H7 (cell line): ENCODE data around the gene IQGAP3. TPM values are rescaled to one million over a fixed set of nuclear protein-coding genes. Genes with fewer than 3 reads are reported as not detected.
A peak's percentile ranks its signal among the peaks of the same experiment; 100 is the strongest.

Experiments
- DNase-seq: peaks from one replicate; pipeline ENCODE4 v3.0.0; 2012
- H3K27me3 ChIP-seq: 2 replicates; pipeline ENCODE4 v1.6.0; 2011; ENCODE audit warnings: mild to moderate bottlenecking, low read length; ENCODE audit not compliant: control insufficient read depth, insufficient read depth
- H3K36me3 ChIP-seq: replicated peaks from 2 replicates; pipeline ENCODE4 v1.5.1; 2011; ENCODE audit warnings: low read length; ENCODE audit not compliant: control insufficient read depth, insufficient read depth
- H3K4me3 ChIP-seq: 2 replicates; pipeline ENCODE4 v1.5.1; 2011; ENCODE audit warnings: low read depth, mild to moderate bottlenecking, control low read depth, low read length, moderate library complexity; ENCODE audit not compliant: insufficient read depth
- total RNA-seq: library from RNA; depleted of rRNA; stranded (reverse); fragments of >200 nt; shearing (Covaris generic); gene quantifications from 2 replicates; pipeline ENCODE4 v1.2.3, GENCODE V29; 2014; rRNA removed

The IQGAP3 gene
- total RNA-seq, 1 experiment from 2014 or later = 36.8 TPM

DNA sequence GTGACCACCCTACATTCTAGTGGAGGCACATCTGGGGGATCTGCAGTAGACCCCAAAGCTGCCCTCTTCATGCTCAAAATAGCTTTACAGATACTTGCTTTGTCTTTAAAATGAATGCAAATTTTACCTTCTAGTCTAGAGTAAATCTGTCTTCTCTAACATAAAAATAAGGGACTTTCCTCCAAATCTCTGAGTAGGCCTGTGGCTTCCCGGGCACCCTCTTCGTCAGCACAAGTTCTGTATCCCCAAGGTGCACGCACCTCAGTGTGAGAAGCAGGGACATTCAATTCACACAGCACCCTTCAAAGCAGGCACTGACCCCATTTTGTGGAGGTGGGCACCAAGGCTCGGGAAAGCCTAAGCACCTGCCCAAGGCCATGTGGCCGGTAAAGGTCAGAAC is 90.8 kb downstream of the IQGAP3 start:
- DNase-seq = no peak
- peaks cover 14% of the 10 kb centered on the region for H3K36me3 ChIP-seq
- no peak overlapping the region for H3K4me3 ChIP-seq

DNA sequence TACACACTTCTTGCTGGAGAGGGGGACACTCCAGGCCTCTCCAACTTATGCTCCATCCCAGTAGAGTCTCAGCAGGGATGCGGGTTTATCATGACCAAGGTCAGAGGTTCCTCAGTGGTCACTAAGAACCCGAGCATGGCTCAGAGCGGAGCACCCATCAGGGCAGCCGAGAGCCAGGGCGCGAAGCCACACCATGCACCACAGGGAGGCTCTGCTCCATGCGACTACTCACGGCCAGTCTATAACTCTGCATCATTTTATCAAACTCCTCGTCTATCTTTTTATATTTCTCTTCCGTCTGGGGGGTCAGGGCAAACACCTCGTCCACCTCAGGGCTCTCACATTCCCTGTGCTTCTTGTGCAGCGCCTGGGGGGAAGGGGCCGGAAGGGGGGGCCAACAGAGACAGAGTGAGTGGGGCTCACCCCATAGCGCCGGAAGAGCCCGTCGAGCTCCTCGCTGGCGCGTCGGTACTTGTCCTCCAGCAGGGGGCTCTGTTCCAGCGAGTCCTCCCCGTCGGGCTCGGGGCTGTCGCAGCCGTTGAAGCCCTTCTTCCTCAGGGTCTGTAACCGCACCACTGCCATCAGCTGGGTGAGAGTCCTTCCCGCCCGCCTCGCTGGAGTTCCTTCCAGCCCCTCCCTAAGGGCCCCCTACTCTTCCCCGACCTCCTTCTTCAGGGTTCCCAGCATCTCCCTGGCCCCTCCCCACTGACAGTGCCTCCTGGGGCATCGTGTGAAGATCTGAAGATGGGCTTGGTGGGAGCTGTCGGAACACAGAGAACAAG is 91.8 kb downstream of the IQGAP3 start:
- DNase-seq = peak; percentile 96
- Histone ChIP-seq H3K27me3 (no peaks in the 10 kb centered on the region), H3K4me3 (no peak overlapping the region), H3K36me3 (peaks cover 16% of the 10 kb centered on the region)

More for the DNA sequence above, 90.8 kb downstream of the IQGAP3 start:
- H3K27me3 ChIP-seq = no peaks in the 10 kb centered on the region

DNA sequence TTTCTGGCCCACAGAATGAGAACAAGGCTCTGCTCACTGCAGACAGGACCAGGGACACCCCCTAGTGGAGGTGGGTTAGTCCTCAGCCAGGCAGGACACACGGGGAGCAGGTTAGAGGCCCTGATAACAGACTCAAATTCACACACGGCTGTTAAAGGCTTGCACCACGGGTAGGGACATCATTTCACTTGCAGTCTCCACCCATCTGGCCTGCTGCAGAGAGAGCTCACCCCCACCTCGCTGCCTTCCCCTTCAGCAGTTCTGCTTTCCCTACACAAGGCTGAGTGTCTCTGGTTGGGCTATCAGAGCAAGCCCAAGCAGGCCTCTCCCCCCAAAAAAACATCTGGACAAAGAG is 92.4 kb downstream of the IQGAP3 start:
- peaks cover 21% of the 10 kb centered on the region for H3K36me3 ChIP-seq
- DNase-seq = peak; percentile 77
- no peaks in the 10 kb centered on the region for H3K27me3 ChIP-seq
- H3K4me3 ChIP-seq = no peak overlapping the region

DNA sequence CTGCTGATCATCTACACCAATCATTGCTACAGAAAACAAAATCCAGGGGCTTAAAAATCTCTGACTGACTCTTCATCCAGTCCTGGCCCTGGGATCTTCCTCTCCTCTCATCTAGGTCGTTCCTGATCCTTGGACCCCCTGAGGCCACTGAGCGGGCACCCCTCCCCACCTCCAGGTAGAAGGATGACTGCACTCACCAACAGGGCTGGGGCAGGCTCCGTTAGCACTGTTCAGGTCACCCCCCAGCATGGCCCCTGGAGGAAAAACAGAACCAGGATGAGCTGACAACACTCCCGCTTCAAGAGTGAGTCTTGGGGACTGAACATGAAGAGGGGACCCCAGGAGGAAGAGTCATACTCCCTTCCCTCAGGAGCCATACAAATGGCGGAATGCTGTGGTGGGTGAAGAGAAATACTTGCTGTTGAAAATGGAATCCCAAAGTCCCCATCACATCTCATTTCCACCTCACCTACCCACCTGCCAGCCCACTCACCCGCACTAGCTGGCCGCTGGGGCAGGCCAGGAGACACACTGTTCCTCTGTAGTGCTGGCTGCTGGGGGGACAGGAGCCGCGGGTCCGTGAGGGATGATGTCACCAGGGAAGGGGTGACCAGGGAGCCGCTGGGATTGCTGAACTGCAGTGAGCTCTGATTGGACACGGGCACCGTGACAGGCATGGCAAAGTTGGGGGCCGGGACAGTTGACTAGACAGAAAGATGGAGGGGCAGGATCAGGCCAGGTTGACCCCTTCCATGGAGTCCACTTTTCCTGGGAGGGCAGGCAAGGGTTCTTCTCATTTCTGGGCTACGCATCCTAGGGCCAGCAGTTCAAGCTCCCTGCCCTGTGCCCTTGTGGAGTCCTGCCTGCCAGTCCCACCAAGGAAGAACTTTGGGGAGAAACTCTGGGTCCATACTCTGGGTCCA is 93.0 kb downstream of the IQGAP3 start:
- H3K27me3 ChIP-seq = no peaks in the 10 kb centered on the region
- no peak for DNase-seq
- H3K4me3 ChIP-seq = no peak overlapping the region
- peaks cover 22% of the 10 kb centered on the region for H3K36me3 ChIP-seq

DNA sequence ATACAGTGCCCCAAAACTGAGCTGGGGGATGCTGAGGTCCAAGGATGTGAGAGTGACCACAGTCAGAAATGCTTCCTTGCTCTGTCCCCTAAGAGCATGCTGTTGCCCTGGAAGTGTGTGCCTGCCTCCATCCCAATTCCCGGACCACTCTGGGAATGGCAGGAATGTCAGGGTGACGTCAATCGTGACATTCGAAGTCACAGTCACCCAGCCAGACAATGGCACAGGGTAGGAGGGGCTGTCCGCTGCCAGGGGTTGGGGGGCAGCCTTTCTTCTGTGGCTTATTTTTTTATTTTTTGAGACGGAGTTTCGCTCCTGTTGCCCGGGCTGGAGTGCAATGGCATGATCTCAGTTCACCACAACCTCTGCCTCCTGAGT is 94.1 kb downstream of the IQGAP3 start:
- Histone ChIP-seq H3K27me3 (no peaks in the 10 kb centered on the region), H3K36me3 (peaks cover 24% of the 10 kb centered on the region), H3K4me3 (no peak overlapping the region)
- no peak for DNase-seq

DNA sequence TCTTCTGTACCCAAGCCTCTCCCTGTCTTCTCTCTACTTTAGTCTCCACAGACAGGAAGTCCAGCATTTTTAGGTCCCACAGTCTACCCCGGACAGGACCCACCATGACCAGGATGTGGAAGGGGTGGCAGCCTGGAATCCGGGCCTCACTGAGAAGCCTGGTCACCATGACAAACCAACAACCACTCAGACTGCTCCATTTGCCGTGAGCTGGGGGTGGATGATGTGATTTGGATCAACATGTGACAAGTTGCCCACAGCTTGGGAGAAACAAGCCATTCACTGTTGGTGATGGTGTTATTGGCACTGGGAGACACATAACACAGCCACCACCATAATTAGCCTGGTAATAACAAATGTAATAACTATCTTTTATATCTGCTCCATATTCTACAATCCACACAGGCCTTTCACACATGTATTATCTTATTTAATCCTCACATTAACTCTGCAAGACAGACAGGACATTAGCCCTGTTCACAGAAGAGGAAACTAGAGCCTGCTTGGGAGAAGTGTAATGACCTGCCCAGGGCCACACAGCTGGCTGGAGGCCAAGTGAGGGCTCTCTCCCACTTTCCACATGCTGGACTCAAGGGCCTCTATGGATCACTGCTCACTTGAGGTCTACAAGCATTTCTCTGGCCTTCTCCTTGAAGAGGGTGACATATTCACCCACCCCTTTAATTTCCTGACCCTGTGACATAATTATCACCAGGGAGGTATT is 94.7 kb downstream of the IQGAP3 start:
- no peak for DNase-seq
- Histone ChIP-seq H3K27me3 (no peaks in the 10 kb centered on the region), H3K4me3 (no peak overlapping the region), H3K36me3 (peaks cover 24% of the 10 kb centered on the region)

DNA sequence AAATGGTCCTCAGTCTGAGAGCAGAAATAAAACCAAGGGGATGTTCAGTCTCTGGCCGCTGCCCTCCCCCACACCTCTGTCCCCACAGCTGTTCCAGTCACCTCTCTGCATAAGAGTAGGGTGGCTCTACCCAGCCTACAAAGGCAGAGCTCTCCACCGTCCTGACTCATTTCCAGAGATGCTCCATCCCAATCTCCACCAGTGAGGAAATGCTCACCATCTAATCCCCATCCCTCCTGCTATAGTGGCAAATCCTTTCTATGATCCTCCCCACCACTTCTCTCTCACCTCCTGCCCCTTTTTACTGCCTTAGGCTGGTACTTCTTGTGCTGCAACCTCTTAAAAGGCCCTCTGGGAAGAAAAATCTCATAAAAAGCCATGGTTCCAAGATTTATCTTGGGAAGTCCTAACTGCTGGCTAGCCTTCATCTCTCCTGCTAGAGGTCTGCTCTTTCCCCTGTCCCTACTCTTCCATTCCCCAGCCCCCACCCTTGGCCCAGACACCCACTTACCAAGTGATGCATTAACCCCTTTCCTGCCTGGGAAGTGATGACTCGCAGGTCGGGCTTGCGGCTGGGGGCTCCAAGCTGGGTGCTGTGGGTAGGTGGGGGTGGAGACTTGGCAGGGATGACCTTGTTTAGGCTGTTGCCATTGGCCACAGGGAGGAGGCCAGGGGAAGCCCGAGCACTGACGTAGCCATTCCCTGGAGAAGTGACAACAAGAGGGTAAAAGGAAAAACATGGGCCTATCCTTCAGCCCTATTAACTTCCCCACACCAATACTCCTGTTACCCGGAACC is 95.7 kb downstream of the IQGAP3 start:
- H3K36me3 ChIP-seq = peaks cover 20% of the 10 kb centered on the region
- H3K4me3 ChIP-seq = no peak overlapping the region
- H3K27me3 ChIP-seq = no peaks in the 10 kb centered on the region
- DNase-seq = peak; percentile 85

DNA sequence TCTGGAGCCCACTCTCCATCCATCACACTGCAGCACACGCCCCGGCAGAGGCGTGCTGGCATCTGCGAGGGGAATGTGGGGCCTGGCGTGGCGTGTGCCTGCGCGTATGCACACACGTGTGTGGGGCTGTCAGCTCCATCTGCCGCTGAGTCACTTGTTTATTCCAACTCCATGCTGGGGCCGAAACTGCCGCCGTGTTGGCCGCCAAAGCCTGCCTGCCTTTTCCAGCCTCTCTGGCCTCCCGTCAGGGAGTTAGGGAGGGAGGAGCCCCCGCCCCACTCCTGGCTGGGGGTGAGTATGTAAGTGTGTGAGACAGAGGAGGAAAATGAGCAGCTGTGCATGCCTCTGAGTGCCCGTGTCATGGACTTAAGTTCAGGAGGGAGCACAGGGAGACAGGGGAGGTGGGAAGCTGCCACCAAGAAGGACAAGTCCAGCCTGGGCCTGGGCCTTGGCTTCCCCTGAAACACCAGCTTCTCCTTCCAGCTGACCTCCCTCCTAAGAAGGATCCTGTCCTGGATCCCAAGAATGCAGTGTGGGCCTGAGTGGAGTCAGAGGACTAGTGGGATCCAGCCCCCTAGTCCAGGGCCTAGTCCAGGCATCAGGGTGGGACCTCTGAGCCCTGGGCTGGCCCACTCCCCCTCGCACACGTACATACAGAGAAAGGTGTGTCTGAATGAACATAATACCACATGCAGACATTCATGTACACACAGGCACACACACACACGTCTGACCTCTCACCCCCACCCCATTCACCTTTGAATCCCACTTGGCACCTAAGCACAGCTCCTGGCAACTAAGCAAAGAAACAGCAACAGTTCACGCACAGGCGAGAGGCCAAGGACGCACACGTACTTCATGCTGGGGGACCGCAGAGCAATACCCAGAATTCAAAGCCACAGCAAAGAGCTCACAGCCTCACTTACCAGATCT is 96.5 kb downstream of the IQGAP3 start:
- no peak for DNase-seq
- peaks cover 20% of the 10 kb centered on the region for H3K36me3 ChIP-seq
- no peak overlapping the region for H3K4me3 ChIP-seq
- no peaks in the 10 kb centered on the region for H3K27me3 ChIP-seq

Other genes starting within 250 kb of the IQGAP3 start
- 826 and 946 TPM in 2 replicates for gene CCT3, start 234.3 kb downstream of the IQGAP3 start, total RNA-seq
- gene TSACC, start 234.0 kb downstream of the IQGAP3 start, total RNA-seq = 2.2 and 3.5 TPM in 2 replicates
- gene RHBG, start 203.4 kb downstream of the IQGAP3 start, total RNA-seq = 0.69 and 1.3 TPM in 2 replicates
- gene MEF2D, start 71.8 kb downstream of the IQGAP3 start, total RNA-seq = 14.2 TPM in 2 replicates
- gene TTC24, start 7.2 kb upstream of the IQGAP3 start, total RNA-seq = 0.52 TPM in 1 of 2 replicates, not detected in the other
- gene NAXE, start 19.2 kb upstream of the IQGAP3 start, total RNA-seq = 133 and 151 TPM in 2 replicates
- 40.6 and 45.0 TPM in 2 replicates for gene GPATCH4, start 28.9 kb upstream of the IQGAP3 start, total RNA-seq
- 0.73 and 1.3 TPM in 2 replicates for gene HAPLN2, start 46.9 kb upstream of the IQGAP3 start, total RNA-seq
- gene BCAN, start 69.6 kb upstream of the IQGAP3 start, total RNA-seq = 1.7 and 4.1 TPM in 2 replicates
- 220 and 231 TPM in 2 replicates for gene NES, start 104.8 kb upstream of the IQGAP3 start, total RNA-seq
- gene CRABP2, start 133.0 kb upstream of the IQGAP3 start, total RNA-seq = 137 and 190 TPM in 2 replicates
- gene METTL25B, start 155.9 kb upstream of the IQGAP3 start, total RNA-seq = 25.7 and 33.1 TPM in 2 replicates
- gene ISG20L2, start 156.2 kb upstream of the IQGAP3 start, total RNA-seq = 55.2 and 56.4 TPM in 2 replicates
- gene MRPL24, start 168.5 kb upstream of the IQGAP3 start, total RNA-seq = 92.1 and 105 TPM in 2 replicates
- 408 and 515 TPM in 2 replicates for gene HDGF, start 179.1 kb upstream of the IQGAP3 start, total RNA-seq
- 90.6 and 107 TPM in 2 replicates for gene PRCC, start 195.0 kb upstream of the IQGAP3 start, total RNA-seq
- gene SH2D2A, start 244.3 kb upstream of the IQGAP3 start, total RNA-seq = 4.3 and 8.4 TPM in 2 replicates